Fibroblast of villous mesenchyme (primary cell): ENCODE data around the gene ACVR1. TPM values are rescaled to one million over a fixed set of nuclear protein-coding genes. Genes with fewer than 3 reads are reported as not detected.
A peak's percentile ranks its signal among the peaks of the same experiment; 100 is the strongest.

Experiments
- DNase-seq: peaks from one replicate; pipeline ENCODE4 v3.0.0-alpha.2; 2010; ENCODE audit warnings: low read depth
- H3K4me3 ChIP-seq: 2 replicates; pipeline ENCODE4 v1.5.1; 2011; ENCODE audit warnings: low read depth, mild to moderate bottlenecking, low read length
- total RNA-seq: library from RNA; depleted of rRNA; stranded (reverse); fragments of >200 nt; gene quantifications from 2 replicates; pipeline ENCODE4 v1.2.3, GENCODE V29; 2012
- TF ChIP-seq, protein P1 (sequence below): IDR thresholded peaks from 2 replicates; pipeline ENCODE4 v1.5.1; 2012; ENCODE audit warnings: low read depth, mild to moderate bottlenecking, low read length; ENCODE audit not compliant: insufficient read depth

Gene ACVR1
- total RNA-seq, 1 donor = 44.9 TPM

DNA sequence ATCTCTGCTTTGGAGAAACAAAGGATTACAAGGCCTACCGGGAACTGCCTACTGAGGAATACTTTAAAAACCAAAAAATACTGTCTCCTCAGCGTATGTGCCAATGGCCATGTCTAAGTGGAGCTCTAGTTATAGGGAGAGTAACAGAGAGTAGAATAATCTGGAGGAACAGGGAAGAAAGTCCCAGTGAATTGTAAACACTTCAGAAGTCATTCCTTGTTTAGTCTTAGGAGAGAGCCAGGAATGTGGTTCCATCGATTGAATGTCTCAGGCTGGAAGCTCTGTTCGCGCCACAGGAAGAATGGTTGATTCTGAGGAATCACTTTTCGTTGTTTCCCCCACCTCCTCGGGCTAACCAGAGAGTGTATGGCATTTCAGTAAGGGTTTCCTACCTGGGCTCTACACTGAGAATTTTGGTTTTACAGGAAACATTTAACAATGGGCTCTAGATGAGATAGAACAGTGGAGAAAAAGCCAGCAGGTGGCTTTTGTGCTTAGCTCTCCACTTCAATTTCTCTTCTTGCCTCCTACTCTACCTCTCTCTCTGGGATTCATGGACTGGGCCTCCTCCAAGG, 88.7 kb downstream of the ACVR1 start:
- TF ChIP-seq, protein P1, sequence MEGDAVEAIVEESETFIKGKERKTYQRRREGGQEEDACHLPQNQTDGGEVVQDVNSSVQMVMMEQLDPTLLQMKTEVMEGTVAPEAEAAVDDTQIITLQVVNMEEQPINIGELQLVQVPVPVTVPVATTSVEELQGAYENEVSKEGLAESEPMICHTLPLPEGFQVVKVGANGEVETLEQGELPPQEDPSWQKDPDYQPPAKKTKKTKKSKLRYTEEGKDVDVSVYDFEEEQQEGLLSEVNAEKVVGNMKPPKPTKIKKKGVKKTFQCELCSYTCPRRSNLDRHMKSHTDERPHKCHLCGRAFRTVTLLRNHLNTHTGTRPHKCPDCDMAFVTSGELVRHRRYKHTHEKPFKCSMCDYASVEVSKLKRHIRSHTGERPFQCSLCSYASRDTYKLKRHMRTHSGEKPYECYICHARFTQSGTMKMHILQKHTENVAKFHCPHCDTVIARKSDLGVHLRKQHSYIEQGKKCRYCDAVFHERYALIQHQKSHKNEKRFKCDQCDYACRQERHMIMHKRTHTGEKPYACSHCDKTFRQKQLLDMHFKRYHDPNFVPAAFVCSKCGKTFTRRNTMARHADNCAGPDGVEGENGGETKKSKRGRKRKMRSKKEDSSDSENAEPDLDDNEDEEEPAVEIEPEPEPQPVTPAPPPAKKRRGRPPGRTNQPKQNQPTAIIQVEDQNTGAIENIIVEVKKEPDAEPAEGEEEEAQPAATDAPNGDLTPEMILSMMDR = no peak
- no peak overlapping the region for H3K4me3 ChIP-seq
- no peak for DNase-seq

DNA sequence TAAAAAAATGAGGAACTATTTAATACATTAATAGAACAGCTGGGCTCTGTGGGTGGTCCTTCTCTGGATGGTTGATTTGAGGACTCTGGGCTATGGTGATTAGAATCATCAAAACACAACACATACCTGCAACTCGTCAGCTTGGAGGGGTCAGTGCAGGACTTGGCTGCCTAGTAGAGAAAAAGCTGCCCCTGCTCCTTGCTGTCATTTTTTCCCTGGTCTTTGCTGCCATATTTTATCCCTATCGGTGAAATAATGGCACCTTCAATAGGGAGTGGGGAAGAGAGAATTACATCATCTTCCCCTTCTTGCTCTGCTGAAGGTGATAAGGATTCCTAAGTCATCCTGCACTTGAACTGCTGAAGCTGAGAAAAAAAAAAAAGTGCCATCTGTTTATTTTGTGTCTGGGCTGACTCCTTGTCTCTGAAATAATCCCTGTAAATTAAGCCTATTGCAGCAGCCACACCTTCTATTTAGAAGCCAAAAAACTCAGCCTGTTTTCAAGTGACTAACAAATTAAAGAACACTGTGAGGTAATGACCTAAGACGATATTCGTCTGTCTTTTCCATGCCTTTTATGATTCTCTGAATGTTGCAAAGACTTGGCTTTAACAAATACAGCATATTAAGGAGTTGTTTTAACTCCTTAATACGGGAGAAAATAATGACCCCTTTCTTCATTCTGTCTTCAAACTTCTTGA, 89.3 kb downstream of the ACVR1 start:
- peak; percentile 44 for DNase-seq
- H3K4me3 ChIP-seq = no peak overlapping the region
- TF ChIP-seq, protein P1 = no peak

DNA sequence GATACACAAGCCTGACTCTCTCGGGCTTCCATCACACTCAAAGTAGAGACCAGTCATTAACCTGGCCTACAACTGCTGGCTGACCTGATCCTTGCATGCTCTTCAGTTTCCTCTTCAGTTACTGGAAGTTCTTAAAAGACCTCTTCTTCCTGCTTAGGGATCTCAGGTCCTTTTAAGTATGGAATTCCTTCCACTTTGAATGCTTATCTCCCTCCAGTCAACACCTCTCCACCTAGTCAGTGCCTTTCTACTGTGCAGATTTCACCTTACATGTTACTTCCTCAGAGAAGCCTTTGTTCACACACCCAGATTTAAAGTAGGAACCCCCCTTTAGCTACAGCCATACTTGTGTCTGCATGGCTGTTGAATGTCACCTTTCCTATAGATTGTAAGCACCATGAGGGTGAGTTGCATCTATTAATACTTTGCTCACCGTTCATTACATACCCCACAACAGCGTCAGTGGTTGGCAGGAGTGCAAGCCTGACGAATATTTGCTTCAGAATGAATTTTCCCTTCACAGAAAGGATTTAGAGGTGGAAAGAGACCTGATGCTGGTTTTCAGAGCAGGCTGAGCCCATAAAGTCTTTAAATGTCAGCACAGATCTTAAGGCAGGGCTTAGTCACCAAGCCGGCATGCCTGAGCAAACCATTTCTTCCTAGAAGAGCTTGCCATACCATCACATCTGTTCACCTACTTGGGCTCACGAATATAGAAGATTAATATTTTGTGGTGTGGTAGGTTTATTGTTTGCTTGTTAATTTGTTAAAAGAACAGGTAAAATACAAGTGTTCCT, 90.1 kb downstream of the ACVR1 start:
- TF ChIP-seq, protein P1 = no peak
- DNase-seq = peak; percentile 59
- H3K4me3 ChIP-seq = no peak overlapping the region

DNA sequence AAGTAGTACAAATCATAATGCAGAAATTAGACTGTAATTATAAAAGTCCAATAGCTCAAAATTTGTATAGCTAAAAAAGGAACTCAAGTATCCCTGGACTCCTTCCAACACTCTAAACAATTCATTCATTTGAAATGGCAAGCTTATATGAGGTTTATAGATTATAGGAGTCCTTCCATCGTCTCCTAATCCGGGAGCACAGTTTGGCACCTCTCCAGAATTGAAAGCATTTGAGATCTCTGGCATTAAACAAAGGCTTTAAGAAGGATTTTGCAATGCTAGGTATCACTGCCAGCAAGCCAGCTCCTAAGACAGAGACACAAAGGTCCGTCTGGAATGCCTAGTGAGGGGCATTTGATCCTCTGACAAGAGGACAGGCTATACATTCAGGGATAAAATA, 90.9 kb downstream of the ACVR1 start:
- H3K4me3 ChIP-seq = no peak overlapping the region
- TF ChIP-seq, protein P1 = no peak
- DNase-seq = peak; percentile 44

DNA sequence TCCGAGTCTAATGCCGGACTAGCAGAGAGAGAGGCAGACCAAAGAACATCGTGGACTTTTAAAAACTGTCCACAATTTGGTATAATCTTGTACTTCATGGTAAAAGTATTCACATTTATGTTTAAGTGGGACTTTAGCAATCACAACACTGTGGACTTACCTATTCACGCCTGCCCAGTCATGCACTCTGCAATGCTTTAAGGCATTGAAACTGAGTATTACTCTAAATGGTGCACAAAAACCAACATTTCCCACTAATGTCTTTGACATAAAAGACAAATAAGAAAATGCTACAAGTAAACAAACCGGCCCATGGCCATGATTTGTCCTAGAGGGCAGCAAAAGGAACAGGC, 91.3 kb downstream of the ACVR1 start:
- TF ChIP-seq, protein P1 = no peak
- no peak for DNase-seq
- H3K4me3 ChIP-seq = no peak overlapping the region

DNA sequence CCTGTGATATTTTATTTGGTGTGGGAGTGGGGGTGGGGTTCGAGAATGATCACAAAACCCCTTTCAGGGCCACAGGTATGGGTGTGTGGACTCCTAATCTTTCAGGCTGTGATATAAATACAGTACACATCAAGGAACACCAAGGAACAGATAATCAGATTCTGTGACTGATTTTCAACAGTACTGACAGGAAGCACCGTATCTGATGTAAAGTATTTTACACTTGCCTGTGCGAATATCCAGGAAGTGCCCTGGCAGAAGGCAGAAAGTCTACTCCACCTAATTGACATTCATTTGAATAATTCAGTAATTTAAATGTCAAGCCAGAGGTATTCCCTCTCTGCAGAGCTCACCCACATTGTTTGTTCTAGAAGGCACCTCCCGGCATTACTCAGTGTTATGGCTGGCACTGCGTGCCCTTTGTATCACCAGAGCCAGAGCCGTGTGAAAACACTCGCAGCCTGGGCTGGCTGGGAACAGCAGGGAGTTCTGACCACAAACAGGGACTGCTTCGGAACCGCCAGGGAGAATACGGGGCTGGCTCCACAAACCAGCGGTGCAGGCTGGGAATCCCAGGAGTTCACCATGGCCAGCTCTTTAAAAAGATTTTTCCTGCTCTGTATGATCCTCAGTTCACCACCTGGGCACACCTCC, 91.8 kb downstream of the ACVR1 start:
- TF ChIP-seq, protein P1 = no peak
- DNase-seq = no peak
- H3K4me3 ChIP-seq = no peak overlapping the region
